H1 (cell line): ENCODE data around the gene CDCA3. TPM values are rescaled to one million over a fixed set of nuclear protein-coding genes. Genes with fewer than 3 reads are reported as not detected.
A peak's percentile ranks its signal among the peaks of the same experiment; 100 is the strongest.

Source experiments
- CTCF ChIA-PET: fragments of 300-600 bp; sonication (Branson Sonifier 250); formaldehyde crosslinking; loops from one replicate; lab custom pipeline; 2021; ENCODE audit not compliant: partially characterized antibody; lab: Charles Lee
- POLR2A ChIA-PET: fragments of 300-600 bp; sonication (Branson Sonifier 250); formaldehyde crosslinking; loops from one replicate; lab custom pipeline; 2021; ENCODE audit warnings: inconsistent platforms; ENCODE audit not compliant: partially characterized antibody; lab: Charles Lee
- DNase-seq, 2 experiments: peaks; one replicate each; pipeline versions ENCODE4 v3.0.0 to v3.0.0-alpha.2; 2010 to 2022; ENCODE audit warnings: low spot score in 2 of 2, low read depth in 1 of 2, mixed read lengths in 1 of 2
- FAIRE-seq: peaks from 2 replicates; lab custom pipeline; 2011; peaks lifted over from hg19 to GRCh38; lab: Jason Lieb, UNC
- H2AFZ ChIP-seq: 2 replicates; pipeline ENCODE4 v1.8.1; 2012; ENCODE audit warnings: low read length, inconsistent platforms
- H2AK5ac ChIP-seq: 2 replicates; pipeline ENCODE4 v1.6.1; 2013; ENCODE audit warnings: low read depth, low read length
- H2BK120ac ChIP-seq: replicated peaks from 2 replicates; pipeline ENCODE3; 2013; ENCODE audit warnings: low read depth, low read length, inconsistent platforms
- H2BK12ac ChIP-seq: 2 replicates; pipeline ENCODE4 v1.6.1; 2013; ENCODE audit warnings: low read depth, low read length
- H2BK15ac ChIP-seq: 2 replicates; pipeline ENCODE4 v1.6.1; 2013; ENCODE audit warnings: low read length
- H2BK20ac ChIP-seq: 2 replicates; pipeline ENCODE4 v1.6.1; 2013; ENCODE audit warnings: low read length
- H2BK5ac ChIP-seq: 2 replicates; pipeline ENCODE4 v1.6.1; 2013; ENCODE audit warnings: low read depth, low read length
- H3K14ac ChIP-seq: 2 replicates; pipeline ENCODE4 v1.6.1; 2013; ENCODE audit warnings: inconsistent platforms; ENCODE audit not compliant: insufficient read length
- H3K18ac ChIP-seq: 2 replicates; pipeline ENCODE4 v1.6.1; 2013; ENCODE audit warnings: low read length; ENCODE audit errors: extremely low read depth
- H3K23ac ChIP-seq: 2 replicates; pipeline ENCODE4 v1.6.1; 2013; ENCODE audit warnings: inconsistent platforms; ENCODE audit not compliant: insufficient read length
- H3K23me2 ChIP-seq: 2 replicates; pipeline ENCODE4 v1.6.1; 2013; ENCODE audit warnings: low read depth, low read length
- H3K27ac ChIP-seq: 2 replicates; pipeline ENCODE4 v1.6.1; 2011; ENCODE audit warnings: low read depth, low read length, inconsistent platforms
- H3K27me3 ChIP-seq, 4 experiments: replicated peaks in 1 of 4; 1 replicate in 1 of 4; 2 replicates in 3 of 4; pipeline versions ENCODE4 v1.6.1 to v1.8.1; 2011 to 2013; ENCODE audit warnings: low read length in 3 of 4, mild to moderate bottlenecking in 3 of 4, inconsistent platforms in 2 of 4, mixed read lengths in 2 of 4, moderate library complexity in 1 of 4; ENCODE audit not compliant: control insufficient read depth in 3 of 4, insufficient read depth in 3 of 4; ENCODE audit errors: extremely low read depth in 1 of 4
- H3K36me3 ChIP-seq, 4 experiments: 2 replicates each; pipeline versions ENCODE4 v1.6.1 to v1.8.1; 2011 to 2013; ENCODE audit warnings: mild to moderate bottlenecking in 4 of 4, low read length in 3 of 4, moderate library complexity in 2 of 4, control low read depth in 1 of 4, inconsistent platforms in 1 of 4; ENCODE audit not compliant: insufficient read depth in 4 of 4, control insufficient read depth in 2 of 4
- H3K4ac ChIP-seq: replicated peaks from 2 replicates; pipeline ENCODE3; 2013; ENCODE audit warnings: low read length, low read depth, mixed read lengths, inconsistent platforms; ENCODE audit not compliant: insufficient read length
- H3K4me1 ChIP-seq, 4 experiments: replicated peaks in 1 of 4; 1 replicate in 1 of 4; 2 replicates in 3 of 4; pipeline versions ENCODE4 v1.6.1 to v1.8.1; 2011 to 2013; ENCODE audit warnings: low read length in 3 of 4, inconsistent platforms in 2 of 4, mixed read lengths in 1 of 4; ENCODE audit not compliant: insufficient read depth in 4 of 4, control insufficient read depth in 3 of 4
- H3K4me2 ChIP-seq, 2 experiments: 2 replicates each; pipeline versions ENCODE4 v1.6.1 to v1.8.1; 2011 to 2013; ENCODE audit warnings: low read depth in 2 of 2, low read length in 2 of 2, control low read depth in 1 of 2, inconsistent platforms in 1 of 2, mild to moderate bottlenecking in 1 of 2; ENCODE audit not compliant: insufficient read depth in 1 of 2
- H3K4me3 ChIP-seq, 4 experiments: fragments of 200-600, 300-600 bp in 1 of 4; sonication (generic), shearing (Covaris generic), sonication (Bioruptor Twin) in 1 of 4; 2 replicates each; pipeline versions ENCODE4 v1.5.1 to v1.8.1; 2011 to 2016; ENCODE audit warnings: low read length in 4 of 4, low read depth in 3 of 4, control low read depth in 2 of 4, inconsistent platforms in 2 of 4, mild to moderate bottlenecking in 2 of 4, mixed read lengths in 1 of 4, moderate library complexity in 1 of 4; ENCODE audit not compliant: insufficient read depth in 2 of 4; ENCODE audit errors: extremely low read depth in 1 of 4
- H3K56ac ChIP-seq: replicated peaks from 2 replicates; pipeline ENCODE3; 2013; ENCODE audit warnings: low read depth, mild to moderate bottlenecking, mixed read lengths, low read length, inconsistent platforms; ENCODE audit not compliant: insufficient read length
- H3K79me1 ChIP-seq: 2 replicates; pipeline ENCODE4 v1.6.1; 2013; ENCODE audit warnings: low read depth, low read length, control low read depth
- H3K79me2 ChIP-seq, 2 experiments: 2 replicates each; pipeline versions ENCODE4 v1.6.1 to v1.8.1; 2012 to 2013; ENCODE audit warnings: low read length in 2 of 2, mild to moderate bottlenecking in 2 of 2, inconsistent platforms in 1 of 2; ENCODE audit not compliant: insufficient read depth in 2 of 2, control insufficient read depth in 1 of 2
- H3K9ac ChIP-seq, 4 experiments: replicated peaks in 1 of 4; 1 replicate in 1 of 4; 2 replicates in 3 of 4; pipeline versions ENCODE4 v1.6.1 to v1.8.1; 2011 to 2013; ENCODE audit warnings: low read depth in 3 of 4, low read length in 3 of 4, control low read depth in 2 of 4, mild to moderate bottlenecking in 2 of 4, moderate library complexity in 2 of 4, inconsistent platforms in 1 of 4; ENCODE audit errors: extremely low read depth in 1 of 4
- H3K9me3 ChIP-seq, 2 experiments: 2 replicates each; pipeline versions ENCODE4 v1.6.1 to v1.8.1; 2012 to 2013; ENCODE audit warnings: mild to moderate bottlenecking in 2 of 2, moderate library complexity in 2 of 2, control low read depth in 1 of 2, inconsistent platforms in 1 of 2, low read depth in 1 of 2, low read length in 1 of 2, mixed read lengths in 1 of 2; ENCODE audit not compliant: insufficient read depth in 2 of 2
- H4K20me1 ChIP-seq, 2 experiments: replicated peaks in 1 of 2; 2 replicates each; pipeline versions ENCODE3 to v1.8.1; 2011 to 2013; ENCODE audit warnings: inconsistent platforms in 2 of 2, low read length in 2 of 2, mild to moderate bottlenecking in 1 of 2; ENCODE audit not compliant: insufficient read depth in 2 of 2, control insufficient read depth in 1 of 2
- H4K5ac ChIP-seq: 2 replicates; pipeline ENCODE4 v1.6.1; 2013; ENCODE audit warnings: low read length, low read depth, mixed read lengths, inconsistent platforms; ENCODE audit not compliant: insufficient read length
- H4K8ac ChIP-seq: 2 replicates; pipeline ENCODE4 v1.8.0; 2013; ENCODE audit warnings: mild to moderate bottlenecking, moderate library complexity, low read length, inconsistent platforms; ENCODE audit not compliant: insufficient read depth; ENCODE audit errors: extremely low read depth
- H4K91ac ChIP-seq: replicated peaks from 2 replicates; pipeline ENCODE3; 2013; ENCODE audit warnings: low read length, mixed read lengths, inconsistent platforms; ENCODE audit not compliant: insufficient read length
- CEBPB ChIP-seq: IDR thresholded peaks from 2 replicates; pipeline ENCODE4 v1.6.1; 2012; ENCODE audit warnings: low read depth, low read length
- CHD1 ChIP-seq: IDR thresholded peaks from 2 replicates; pipeline ENCODE4 v1.6.1; 2012; ENCODE audit warnings: low read depth, low read length, improper control_type of control experiment
- KDM5A ChIP-seq: fragments of 200-600 bp; IDR thresholded peaks from 2 replicates; pipeline ENCODE4 v1.7.1; 2012; ENCODE audit warnings: mild to moderate bottlenecking, low read length, inconsistent platforms, mixed read lengths
- POLR2AphosphoS5 ChIP-seq: IDR thresholded peaks from 2 replicates; pipeline ENCODE4 v1.6.1; 2011; ENCODE audit warnings: low read depth, low read length
- RXRA ChIP-seq: IDR thresholded peaks from 2 replicates; pipeline ENCODE4 v1.6.1; 2011; ENCODE audit warnings: low read depth, mild to moderate bottlenecking, low read length, moderate library complexity; ENCODE audit not compliant: insufficient read depth
- TAF1 ChIP-seq: IDR thresholded peaks from 2 replicates; pipeline ENCODE4 v1.6.1; 2011; ENCODE audit warnings: mild to moderate bottlenecking, low read depth, low read length
- WGBS, 2 experiments: shearing (Covaris generic) in 1 of 2; methylation state at CpG; one replicate each; pipeline versions ENCODE4 v1.1.6 to v1.1.7; 2013 to 2015; ENCODE audit warnings: low lambda C conversion rate in 2 of 2, mixed read lengths in 2 of 2, inconsistent platforms in 1 of 2, low coverage in 1 of 2, missing lambda C conversion rate in 1 of 2; ENCODE audit not compliant: insufficient replicate concordance in 2 of 2, insufficient coverage in 1 of 2, insufficient read length in 1 of 2; ENCODE audit errors: extremely low coverage in 1 of 2, missing lambda C conversion rate in 1 of 2; 5-methylcytosine and 5-hydroxymethylcytosine counted together
- polyA plus RNA-seq, 7 experiments: library from polyadenylated mRNA; depleted of rRNA in 3 of 7; stranded (reverse) in 5 of 7; unstranded in 2 of 7; fragments of >200 nt in 5 of 7; fragments of 200-250 nt in 2 of 7; gene quantifications; 1 replicate in 5 of 7; 2 replicates in 1 of 7; 4 replicates in 1 of 7; pipeline versions ENCODE4 v1.2.1 to v1.2.3, GENCODE V29; 2011 to 2013; ENCODE audit warnings: missing spikeins in 2 of 7, mixed read lengths in 2 of 7
- total RNA-seq: library from RNA; stranded (reverse); fragmentation: NEBNext Ultra II Directional; extraction: Animal tissue kit (Norgen Biotek cat#: 25700); gene quantifications from 2 replicates; pipeline ENCODE4 v1.2.1, GENCODE V29; 2021
- TF ChIP-seq, protein P1 (sequence below), 3 experiments: IDR thresholded peaks; 1 replicate in 2 of 3; 2 replicates in 1 of 3; pipeline versions ENCODE4 v1.5.1 to v1.6.1; 2011; ENCODE audit warnings: low read length in 3 of 3, mild to moderate bottlenecking in 3 of 3, inconsistent platforms in 2 of 3, low read depth in 1 of 3, moderate library complexity in 1 of 3; ENCODE audit not compliant: insufficient read depth in 1 of 3; ENCODE audit errors: control extremely low read depth in 1 of 3

CDCA3 gene
- total and polyA plus RNA-seq, 2 of the 8 experiments (the other 6 are each of a cell fraction or from before 2014, with no cell fraction given), result 47.7 to 71.2 TPM

DNA sequence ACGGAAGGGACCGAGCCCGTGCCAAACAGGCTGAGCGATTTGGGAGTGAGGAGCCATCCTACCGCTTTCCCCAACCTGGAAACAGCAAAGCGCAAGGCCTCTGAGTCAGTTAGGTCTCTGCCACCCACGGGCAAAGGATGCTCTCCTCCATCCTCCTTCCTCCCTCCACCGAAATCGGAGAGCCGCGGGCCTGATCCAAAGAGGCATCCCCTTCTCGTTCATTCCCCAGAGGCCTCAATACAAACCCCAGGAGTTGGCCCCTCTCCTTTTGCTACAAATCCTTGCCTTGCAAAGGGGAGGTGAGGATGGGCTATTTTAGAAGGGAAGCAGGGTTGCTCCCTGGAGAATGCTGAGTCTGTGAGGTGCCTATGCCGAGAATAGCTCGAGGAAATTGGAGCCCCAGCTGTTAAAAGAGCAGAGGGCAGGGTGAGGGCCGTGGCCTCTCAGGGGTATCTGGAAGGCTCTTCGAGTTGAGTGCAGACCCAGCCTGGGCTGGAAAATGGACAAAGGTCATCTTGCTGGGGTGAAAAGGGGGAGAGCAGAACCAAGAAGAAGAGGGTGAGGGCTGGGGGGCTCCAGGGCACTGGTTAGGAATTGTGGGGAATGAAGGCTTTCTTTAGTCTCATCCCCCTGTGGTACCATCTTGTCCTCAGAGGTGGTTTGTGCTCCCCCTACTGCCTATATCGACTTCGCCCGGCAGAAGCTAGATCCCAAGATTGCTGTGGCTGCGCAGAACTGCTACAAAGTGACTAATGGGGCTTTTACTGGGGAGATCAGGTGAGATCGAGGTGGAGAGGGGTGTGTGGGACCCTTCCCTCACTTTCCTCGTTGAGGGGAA, 17.3 kb upstream of the CDCA3 start:
- H3K79me1 ChIP-seq, result 0 out of 2 replicates have a peak, but pooled peaks cover 4% of the 10 kb centered on the region
- FAIRE-seq, result no peak
- H3K56ac ChIP-seq, result peak overlapping the region; percentile 74
- peak overlapping the region; percentile 73; the same call in 1 of the 2 replicates for H2BK5ac ChIP-seq
- peaks cover 0 to 22% of the 10 kb centered on the region in 2 experiments; a peak in 2 of 4 replicates for H3K79me2 ChIP-seq
- peak overlapping the region; percentile 32 for H4K5ac ChIP-seq
- 14% methylated on average over 22 of the region's 22 CpGs; no CpG with 5 or more reads in 1 of the 2 experiments for WGBS, 2 experiments
- H3K36me3 ChIP-seq, result peaks cover 8 to 44% (median 22%) of the 10 kb centered on the region in 4 experiments
- peak overlapping the region; percentile 71; the same call in 1 of the 2 replicates for H3K27ac ChIP-seq
- H3K18ac ChIP-seq, result peak overlapping the region; percentile 85; the same call in 1 of the 2 replicates
- H3K4me3 ChIP-seq, result peak overlapping the region; percentile 84 to 98 (median 86)
- H4K8ac ChIP-seq, result no peak overlapping the region
- no peak overlapping the region for H2AK5ac ChIP-seq
- H2BK12ac ChIP-seq, result no peak overlapping the region
- peak overlapping the region; percentile 0 for H4K91ac ChIP-seq
- no peak overlapping the region for H2BK20ac ChIP-seq
- H3K4ac ChIP-seq, result peak overlapping the region; percentile 92
- TF ChIP-seq, protein P1, sequence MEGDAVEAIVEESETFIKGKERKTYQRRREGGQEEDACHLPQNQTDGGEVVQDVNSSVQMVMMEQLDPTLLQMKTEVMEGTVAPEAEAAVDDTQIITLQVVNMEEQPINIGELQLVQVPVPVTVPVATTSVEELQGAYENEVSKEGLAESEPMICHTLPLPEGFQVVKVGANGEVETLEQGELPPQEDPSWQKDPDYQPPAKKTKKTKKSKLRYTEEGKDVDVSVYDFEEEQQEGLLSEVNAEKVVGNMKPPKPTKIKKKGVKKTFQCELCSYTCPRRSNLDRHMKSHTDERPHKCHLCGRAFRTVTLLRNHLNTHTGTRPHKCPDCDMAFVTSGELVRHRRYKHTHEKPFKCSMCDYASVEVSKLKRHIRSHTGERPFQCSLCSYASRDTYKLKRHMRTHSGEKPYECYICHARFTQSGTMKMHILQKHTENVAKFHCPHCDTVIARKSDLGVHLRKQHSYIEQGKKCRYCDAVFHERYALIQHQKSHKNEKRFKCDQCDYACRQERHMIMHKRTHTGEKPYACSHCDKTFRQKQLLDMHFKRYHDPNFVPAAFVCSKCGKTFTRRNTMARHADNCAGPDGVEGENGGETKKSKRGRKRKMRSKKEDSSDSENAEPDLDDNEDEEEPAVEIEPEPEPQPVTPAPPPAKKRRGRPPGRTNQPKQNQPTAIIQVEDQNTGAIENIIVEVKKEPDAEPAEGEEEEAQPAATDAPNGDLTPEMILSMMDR (IDR thresholded peaks at IDR 0.05; ENCODE audit: control extremely low read depth in 1 of 3, insufficient read depth in 1 of 3, low read depth in 1 of 3, low read length in 3 of 3), result peak in 1 of 3 experiments; percentile 28; a peak in 1 of 4 replicates
- no peak for TF ChIP-seq TAF1
- no peak for TF ChIP-seq CHD1
- TF ChIP-seq RXRA, result no peak
- TF ChIP-seq KDM5A, result no peak
- TF ChIP-seq CEBPB, result no peak
- no peak; the same call in 1 of the 2 replicates for TF ChIP-seq POLR2AphosphoS5
- no peak overlapping the region for H2BK15ac ChIP-seq
- peaks cover 25 to 30% of the 10 kb centered on the region in 2 experiments for H4K20me1 ChIP-seq
- POLR2A ChIA-PET, result interaction anchor here (0.5 to 18.9 kb wide), 47 partner anchors 8 to 336 kb away, joined by 3 to 588 read pairs (median 4); partner anchors contain the start of genes ATN1, C12orf57, CD4 and CDCA3
- H3K14ac ChIP-seq, result no peak overlapping the region
- H2AFZ ChIP-seq, result no peak overlapping the region
- H2BK120ac ChIP-seq, result peak overlapping the region; percentile 61
- peaks cover 21% of the 10 kb centered on the region for H3K23me2 ChIP-seq
- no peaks in the 10 kb centered on the region for H3K9me3 ChIP-seq
- H3K9ac ChIP-seq, result peak overlapping the region; percentile 60 to 85 (median 82)
- no peak overlapping the region for H3K23ac ChIP-seq
- CTCF ChIA-PET, result interaction anchor here (0.7 to 10.4 kb wide), 35 partner anchors 12 to 248 kb away, joined by 3 to 216 read pairs (median 7); partner anchors contain the start of genes C12orf57, CDCA3, GNB3 and LRRC23
- H3K27me3 ChIP-seq, result no peaks in the 10 kb centered on the region
- peak overlapping the region; percentile 93 to 94 for H3K4me2 ChIP-seq
- DNase-seq, result peak in 1 of 2 experiments; percentile 52
- peaks cover 7 to 48% (median 25%) of the 10 kb centered on the region in 4 experiments for H3K4me1 ChIP-seq
